ACC112 (cell line): Measurements from ENCODE around the gene TMCC3.
"Not testable (repeated sequence)": the region's sequence is repeated elsewhere in the genome, so short reads cannot be mapped to it uniquely, and the experiment has no call there.

Experiments used
- H2AFZ ChIP-seq: fragments of 200-600 bp; sonication (generic); one replicate; pipeline ENCODE4 v1.6.0; 2017; ENCODE audit warnings: antibody characterized with exemption, low read length; ENCODE audit not compliant: unreplicated experiment
- H3K27ac ChIP-seq: fragments of 200-600 bp; sonication (generic); 2 replicates; pipeline ENCODE4 v1.5.1; 2014; ENCODE audit warnings: low read depth, mild to moderate bottlenecking, antibody characterized with exemption, low read length, moderate library complexity
- H3K27me3 ChIP-seq: fragments of 200-600 bp; sonication (generic); 2 replicates; pipeline ENCODE4 v1.6.1; 2014; ENCODE audit warnings: mild to moderate bottlenecking, antibody characterized with exemption, low read length, moderate library complexity, mixed read lengths; ENCODE audit not compliant: insufficient read depth
- H3K36me3 ChIP-seq: fragments of 200-600 bp; sonication (generic); 2 replicates; pipeline ENCODE4 v1.6.1; 2016; ENCODE audit warnings: mild to moderate bottlenecking, antibody characterized with exemption, low read length, moderate library complexity, mixed read lengths; ENCODE audit not compliant: insufficient read depth
- H3K4me1 ChIP-seq: fragments of 200-600 bp; sonication (generic); one replicate; pipeline ENCODE4 v1.6.1; 2016; ENCODE audit warnings: low read length, mixed read lengths; ENCODE audit not compliant: insufficient read depth, unreplicated experiment, control insufficient read depth
- H3K4me3 ChIP-seq: fragments of 200-600 bp; sonication (generic); 2 replicates; pipeline ENCODE4 v1.5.1; 2014; ENCODE audit warnings: mild to moderate bottlenecking, low read depth, low read length
- H3K79me2 ChIP-seq: fragments of 200-600 bp; sonication (generic); one replicate; pipeline ENCODE4 v1.6.0; 2016; ENCODE audit warnings: low read length; ENCODE audit not compliant: control insufficient read depth, unreplicated experiment, insufficient read depth

Gene TMCC3

DNA sequence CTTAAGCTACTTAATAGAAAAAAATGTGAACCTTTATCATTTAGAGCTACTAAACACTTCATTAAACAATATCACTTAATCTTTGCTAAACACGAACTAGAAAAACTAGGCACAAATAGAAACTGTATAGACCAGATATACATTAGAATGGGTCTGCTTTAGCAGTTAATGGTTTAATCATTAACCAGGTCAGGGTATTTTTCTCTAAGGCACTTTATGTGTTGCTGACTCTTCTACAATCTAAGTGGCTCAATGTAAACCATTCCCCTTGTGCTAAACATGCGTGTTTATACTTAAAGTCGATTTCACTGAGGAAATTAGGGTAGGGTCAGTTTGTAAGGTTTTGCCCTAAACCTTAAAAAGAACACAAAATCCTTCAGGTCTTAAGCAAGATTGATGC, 29.7 kb downstream of the TMCC3 start:
- no peak overlapping the region for H3K4me3 ChIP-seq
- no peak overlapping the region for H3K27ac ChIP-seq
- H2AFZ ChIP-seq: no peak overlapping the region
- no peaks in the 10 kb centered on the region for H3K36me3 ChIP-seq
- H3K27me3 ChIP-seq: no peaks in the 10 kb centered on the region
- H3K4me1 ChIP-seq: peaks cover 42% of the 10 kb centered on the region
- H3K79me2 ChIP-seq: no peaks in the 10 kb centered on the region

DNA sequence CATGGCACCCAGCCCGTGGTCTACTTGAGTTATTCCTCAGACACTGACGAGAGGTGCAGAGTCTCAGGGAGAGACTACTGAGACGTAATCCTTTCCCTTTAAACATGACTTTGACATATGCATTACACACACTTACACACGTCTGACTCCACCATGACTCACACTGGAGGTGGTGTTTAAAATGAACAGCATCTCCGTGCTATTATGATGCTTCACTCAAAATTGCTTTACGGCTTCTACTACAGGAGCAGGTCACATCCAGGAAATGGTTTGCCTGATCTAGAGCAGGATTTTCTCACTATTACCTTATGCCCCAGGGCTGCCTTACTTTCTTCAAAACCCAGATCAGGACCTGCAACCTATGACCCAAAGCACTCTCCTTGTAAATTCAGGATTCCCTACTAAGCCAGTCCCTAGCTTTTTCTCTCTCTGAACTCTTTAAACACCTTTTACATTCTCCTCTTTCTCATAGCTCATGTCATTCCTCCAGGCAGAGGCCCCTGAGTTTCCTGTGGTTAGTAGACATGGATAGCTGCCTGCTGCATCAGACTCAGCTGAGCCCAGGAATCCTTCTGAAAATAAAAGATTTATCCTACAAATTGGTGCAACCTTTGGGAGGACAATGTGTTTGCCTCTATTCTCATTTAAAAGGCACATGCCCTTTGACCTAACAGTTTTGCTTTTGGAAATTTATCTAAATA, 31.2 kb downstream of the TMCC3 start:
- Histone ChIP-seq H2AFZ (peak overlapping the region; percentile 40), H3K4me1 (peaks cover 56% of the 10 kb centered on the region), H3K27me3 (no peaks in the 10 kb centered on the region), H3K4me3 (no peak overlapping the region), H3K27ac (peak overlapping the region; percentile 71), H3K79me2 (no peaks in the 10 kb centered on the region), H3K36me3 (no peaks in the 10 kb centered on the region)

DNA sequence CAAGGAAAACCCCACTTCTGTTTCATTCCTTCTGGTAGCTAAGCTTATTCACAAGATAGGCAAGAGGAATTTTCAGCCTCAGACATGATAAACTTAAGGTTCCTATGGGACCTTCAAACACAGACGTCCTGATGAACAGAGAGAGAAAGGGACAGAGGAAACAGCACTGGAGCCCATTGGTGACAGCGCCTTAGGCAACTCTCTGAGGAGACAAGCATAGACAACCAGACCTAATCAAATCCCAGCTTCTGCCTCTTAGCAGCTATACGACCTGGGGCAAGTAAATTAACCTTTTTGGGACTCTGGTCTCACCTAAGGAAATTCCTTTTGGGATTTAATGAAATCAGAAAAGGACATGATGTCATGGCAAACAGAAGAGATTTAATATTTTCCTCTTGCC, 33.3 kb downstream of the TMCC3 start:
- H3K79me2 ChIP-seq: no peaks in the 10 kb centered on the region
- H3K4me1 ChIP-seq: peaks cover 47% of the 10 kb centered on the region
- no peaks in the 10 kb centered on the region for H3K27me3 ChIP-seq
- H3K36me3 ChIP-seq: no peaks in the 10 kb centered on the region
- H3K27ac ChIP-seq: no peak overlapping the region
- no peak overlapping the region for H3K4me3 ChIP-seq
- no peak overlapping the region for H2AFZ ChIP-seq

DNA sequence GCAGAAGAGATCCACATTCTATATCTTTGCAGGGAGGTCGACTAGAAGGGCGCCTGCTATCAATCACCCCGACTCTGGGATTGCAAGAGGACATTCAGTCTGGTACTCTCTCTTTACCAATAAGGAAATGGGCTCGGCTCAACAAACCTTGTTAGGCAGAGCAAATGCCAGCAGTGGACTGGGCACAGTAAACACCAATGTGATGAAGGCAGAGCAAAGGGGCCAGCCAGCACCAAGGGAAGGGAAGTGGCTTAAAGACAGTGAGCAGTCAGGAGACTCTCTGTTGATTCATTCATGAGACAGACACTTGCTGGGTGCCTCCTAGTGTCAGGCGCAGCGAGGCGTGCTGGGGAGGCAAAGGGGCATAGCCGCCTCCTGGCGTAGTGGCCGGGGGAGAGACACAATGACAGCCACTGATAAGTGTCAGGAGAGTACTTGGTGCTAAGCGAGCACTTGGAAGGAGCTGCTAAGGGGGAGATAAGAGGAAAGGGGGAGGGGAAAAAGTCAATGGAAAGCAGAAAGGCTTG, 34.1 kb downstream of the TMCC3 start:
- H3K27ac ChIP-seq: no peak overlapping the region
- no peaks in the 10 kb centered on the region for H3K27me3 ChIP-seq
- H2AFZ ChIP-seq: no peak overlapping the region
- H3K79me2 ChIP-seq: no peaks in the 10 kb centered on the region
- no peak overlapping the region for H3K4me3 ChIP-seq
- peaks cover 41% of the 10 kb centered on the region for H3K4me1 ChIP-seq
- no peaks in the 10 kb centered on the region for H3K36me3 ChIP-seq

DNA sequence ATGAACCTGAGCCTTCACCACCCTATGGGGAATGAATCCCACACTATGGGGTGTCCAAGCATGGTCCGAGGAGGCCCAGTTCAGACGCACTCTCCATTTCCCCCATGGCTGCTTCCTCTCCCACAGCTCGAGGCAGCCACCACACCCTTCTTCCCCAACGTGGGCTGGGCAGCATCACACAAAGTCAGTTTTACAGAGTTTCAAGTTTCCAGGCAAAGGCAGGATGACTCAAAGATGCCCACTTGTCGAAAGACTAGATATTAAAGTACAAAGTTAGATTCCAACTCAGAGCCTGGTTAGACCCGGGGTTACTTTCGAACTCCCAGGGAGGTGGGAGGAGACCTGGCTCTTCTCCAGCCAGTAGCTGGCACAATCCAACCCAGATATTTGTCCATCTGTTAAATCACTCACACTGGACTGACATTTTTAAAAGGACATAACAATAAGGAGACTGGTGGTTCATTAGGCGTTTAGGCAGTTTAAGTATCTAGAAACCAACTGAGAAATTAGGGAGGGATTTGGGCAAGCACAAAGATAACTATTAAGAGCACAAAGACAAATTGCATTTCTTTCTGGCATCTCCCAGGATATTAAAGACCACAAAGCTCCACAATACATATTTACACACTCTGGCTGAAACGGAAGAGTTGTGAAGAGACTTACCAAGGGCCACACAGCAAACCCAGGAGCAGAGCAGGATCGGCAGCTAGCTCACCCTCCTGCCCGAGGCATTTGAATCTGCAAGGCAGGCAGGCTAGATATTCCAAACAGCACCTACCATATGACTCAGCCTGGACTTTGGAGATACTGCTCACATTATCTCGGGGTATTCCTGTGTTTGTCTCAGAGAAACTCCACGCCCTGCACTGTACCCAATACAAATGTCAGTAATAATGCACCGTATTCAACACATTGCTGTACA, 34.8 kb downstream of the TMCC3 start:
- Histone ChIP-seq H3K4me1 (peaks cover 36% of the 10 kb centered on the region), H2AFZ (peak overlapping the region; percentile 68), H3K4me3 (peak overlapping the region; percentile 55), H3K27me3 (no peaks in the 10 kb centered on the region), H3K36me3 (no peaks in the 10 kb centered on the region), H3K79me2 (no peaks in the 10 kb centered on the region), H3K27ac (peak overlapping the region; percentile 70)

DNA sequence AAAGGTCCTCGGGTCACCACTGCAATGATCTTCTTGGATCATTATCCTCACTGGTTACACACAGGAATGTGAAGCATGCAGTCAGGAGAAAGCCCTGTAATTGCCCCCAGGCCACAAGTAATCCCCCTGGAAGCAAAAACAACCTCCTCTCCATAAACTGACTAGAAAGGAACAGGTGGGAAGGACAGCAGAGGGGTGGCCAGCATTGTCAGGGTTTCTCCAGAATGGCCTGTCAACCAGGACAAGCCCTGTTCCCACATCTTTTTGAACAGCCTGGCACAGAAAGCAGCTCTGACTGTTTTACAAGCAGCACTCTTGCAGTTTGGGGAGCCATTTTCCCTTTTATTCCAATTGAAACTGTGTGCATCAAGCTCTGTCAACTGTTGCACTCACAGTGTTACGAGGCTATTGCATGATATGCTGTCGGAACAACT, 36.1 kb downstream of the TMCC3 start:
- no peak overlapping the region for H2AFZ ChIP-seq
- peaks cover 33% of the 10 kb centered on the region for H3K4me1 ChIP-seq
- H3K27ac ChIP-seq: no peak overlapping the region
- no peaks in the 10 kb centered on the region for H3K36me3 ChIP-seq
- no peaks in the 10 kb centered on the region for H3K27me3 ChIP-seq
- H3K79me2 ChIP-seq: no peaks in the 10 kb centered on the region
- no peak overlapping the region for H3K4me3 ChIP-seq

DNA sequence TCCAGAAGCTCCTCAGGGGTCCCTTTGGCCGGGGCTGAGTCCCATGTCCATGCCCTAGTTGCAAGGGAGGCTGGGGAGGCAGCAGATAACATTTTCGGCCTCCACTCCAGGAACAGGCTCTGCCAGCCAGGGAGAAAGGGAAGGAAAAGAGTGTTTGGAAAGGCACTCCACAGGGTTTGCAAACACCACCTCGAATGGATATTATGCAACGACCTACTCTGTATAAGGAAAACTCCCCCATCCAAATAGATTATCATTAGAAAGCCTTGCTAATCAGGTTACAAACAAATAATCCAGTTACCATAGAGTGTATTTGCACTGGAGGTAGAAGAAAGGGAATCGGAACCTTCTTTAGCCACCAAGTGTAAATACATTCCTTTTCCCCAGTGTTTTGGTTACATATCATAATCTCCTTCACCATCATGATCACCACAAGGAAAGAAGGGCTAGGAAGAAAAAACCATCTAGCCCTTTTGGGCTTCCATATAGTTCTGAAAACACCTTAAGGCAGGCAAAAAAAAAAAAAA, 40.4 kb downstream of the TMCC3 start:
- Histone ChIP-seq H3K4me3 (no peak overlapping the region), H3K36me3 (no peaks in the 10 kb centered on the region), H3K27me3 (peaks cover 4% of the 10 kb centered on the region), H3K79me2 (no peaks in the 10 kb centered on the region), H3K27ac (no peak overlapping the region), H3K4me1 (peaks cover 9% of the 10 kb centered on the region), H2AFZ (no peak overlapping the region)

DNA sequence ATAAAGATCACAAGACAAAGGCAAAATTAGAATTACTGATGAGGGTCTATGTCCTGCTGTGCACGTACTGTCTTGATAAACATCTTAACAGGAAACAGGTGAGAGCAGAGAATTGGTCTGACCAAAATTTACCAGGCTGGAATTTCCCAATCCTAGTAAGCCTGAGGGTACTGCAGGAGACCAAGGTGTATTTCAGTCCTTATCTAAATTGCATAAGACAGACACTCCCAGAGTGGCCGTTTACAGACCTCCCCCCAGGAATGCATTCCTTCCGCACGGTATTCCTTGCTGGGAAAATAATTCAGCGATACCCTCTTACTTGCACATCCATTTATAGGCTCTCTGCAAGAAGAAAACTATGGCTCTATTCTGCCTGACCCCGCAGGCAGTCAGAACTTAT, 43.5 kb downstream of the TMCC3 start:
- H3K4me1 ChIP-seq, H2AFZ ChIP-seq, H3K79me2 ChIP-seq, H3K27ac ChIP-seq, H3K36me3 ChIP-seq, H3K4me3 ChIP-seq, H3K27me3 ChIP-seq: not testable (repeated sequence)

DNA sequence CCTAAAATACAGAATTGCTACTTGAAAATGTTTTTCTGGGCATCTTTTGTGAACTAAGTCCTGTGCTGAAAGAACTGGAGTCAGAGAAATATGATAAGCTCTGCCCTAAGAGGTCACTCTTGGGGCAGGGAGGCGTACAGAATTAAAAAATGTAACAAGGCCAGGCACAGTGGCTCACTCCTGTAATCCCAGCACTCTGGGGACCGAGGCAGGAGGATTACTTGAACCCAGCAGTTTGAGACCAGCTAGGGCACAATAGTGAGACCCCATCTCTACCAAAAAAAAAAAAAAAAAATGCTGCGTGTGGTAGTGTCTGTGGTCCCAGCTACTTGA, 46.0 kb downstream of the TMCC3 start:
- Histone ChIP-seq H3K36me3 (no peaks in the 10 kb centered on the region), H3K4me3 (no peak overlapping the region), H3K4me1 (no peaks in the 10 kb centered on the region), H3K79me2 (no peaks in the 10 kb centered on the region), H3K27ac (no peak overlapping the region), H2AFZ (no peak overlapping the region), H3K27me3 (peaks cover 4% of the 10 kb centered on the region)

DNA sequence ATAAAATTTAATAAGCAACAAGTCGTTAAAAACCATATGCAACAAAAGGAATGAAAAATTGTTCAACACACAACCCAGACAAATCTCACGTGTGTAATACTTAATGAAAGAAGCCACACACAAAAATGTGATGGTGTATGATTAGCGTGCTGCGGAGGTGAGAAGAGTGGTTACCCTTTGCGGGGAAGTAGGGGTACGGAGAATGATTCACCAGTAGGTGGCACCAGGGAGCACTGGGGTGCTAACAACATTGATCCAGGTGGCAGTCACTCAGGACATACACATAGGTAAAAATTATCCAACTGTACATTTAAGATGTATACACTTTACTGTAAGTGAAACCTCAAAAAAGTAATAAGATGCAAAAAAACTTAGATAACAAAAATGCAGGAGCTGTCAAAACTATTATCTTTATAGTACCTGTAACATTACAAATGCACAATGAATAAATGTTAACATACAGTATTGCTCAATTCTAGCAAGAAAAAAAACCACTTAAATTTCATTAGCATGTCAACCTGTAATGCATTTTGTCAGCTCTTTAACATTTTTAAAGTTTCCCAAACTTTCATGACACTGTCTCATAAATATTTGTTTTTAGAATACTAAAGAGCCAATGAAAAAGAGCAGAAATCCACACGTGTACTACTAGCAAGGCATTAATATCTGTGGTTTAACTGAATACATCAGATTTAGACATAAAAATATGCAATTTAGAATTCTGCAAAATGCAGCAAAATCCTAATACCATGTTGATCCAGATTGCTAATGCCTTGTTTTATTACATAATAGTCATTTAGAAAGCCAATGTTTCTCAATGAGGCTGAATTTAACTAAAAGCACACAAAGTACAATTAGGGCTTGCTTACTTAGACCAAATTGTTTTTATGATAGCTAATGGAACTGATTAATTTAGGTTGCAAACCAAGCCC, 46.7 kb downstream of the TMCC3 start:
- peaks cover 4% of the 10 kb centered on the region for H3K27me3 ChIP-seq
- H3K27ac ChIP-seq: no peak overlapping the region
- no peaks in the 10 kb centered on the region for H3K79me2 ChIP-seq
- no peaks in the 10 kb centered on the region for H3K4me1 ChIP-seq
- H3K4me3 ChIP-seq: no peak overlapping the region
- no peak overlapping the region for H2AFZ ChIP-seq
- H3K36me3 ChIP-seq: no peaks in the 10 kb centered on the region
